Measurements from ENCODE around the gene PSMD8. TPM values are rescaled to one million over a fixed set of nuclear protein-coding genes. Genes with fewer than 3 reads are reported as not detected.

PSMD8 gene
- total RNA-seq, 1 experiment from 2014 or later, result 195 TPM

- Histone ChIP-seq H2AFZ (ENCODE audit: low read depth, low read length, poor library complexity, severe bottlenecking) (no peak overlapping the region), H4K20me1 (ENCODE audit: insufficient read depth) (no peaks in the 10 kb centered on the region), H3K4me3 (replicated peaks in 1 of 2; ENCODE audit: low read depth in 1 of 2, low read length in 2 of 2) (no peak overlapping the region), H3K36me3 (ENCODE audit: control insufficient read depth in 1 of 2, insufficient read depth in 2 of 2, low read length in 2 of 2) (no peaks in the 10 kb centered on the region), H3K9me2 (ENCODE audit: insufficient read depth) (no peaks in the 10 kb centered on the region), H3K9ac (ENCODE audit: low read length) (no peak overlapping the region), H3K4me1 (ENCODE audit: control insufficient read depth in 1 of 2, insufficient read depth in 2 of 2, low read length in 2 of 2) (peaks cover 0 to 11% of the 10 kb centered on the region in 2 experiments; a peak in 2 of 4 replicates), H3K79me2 (ENCODE audit: insufficient read depth, low read length) (no peaks in the 10 kb centered on the region), H3K27ac (ENCODE audit: low read depth, low read length) (no peak overlapping the region), H3K27me3 (ENCODE audit: insufficient read depth, low read length) (no peaks in the 10 kb centered on the region), H3K4me2 (ENCODE audit: low read length) (no peak overlapping the region), H3K9me3 (ENCODE audit: control insufficient read depth in 1 of 2, insufficient read depth in 1 of 2, low read depth in 1 of 2, low read length in 2 of 2) (no peaks in the 10 kb centered on the region)
- POLR2A ChIA-PET, result interaction anchor here (1.3 kb wide), 1 partner anchor 27 kb away, joined by 3 read pairs; the partner anchor contains the start of gene FAM98C
- TF ChIP-seq ZBTB33 (IDR thresholded peaks at IDR 0.05; ENCODE audit: extremely low read depth, insufficient replicate concordance, low read length) (no peak), EZH2phosphoT487 (IDR thresholded peaks at IDR 0.05; ENCODE audit: borderline replicate concordance) (no peak), JUND (IDR thresholded peaks at IDR 0.05) (no peak), RAD21 (IDR thresholded peaks at IDR 0.05; ENCODE audit: low read depth) (no peak), SIN3A (IDR thresholded peaks at IDR 0.05; ENCODE audit: low read depth) (no peak), REST (IDR thresholded peaks at IDR 0.05; ENCODE audit: low read depth) (no peak), MAX (IDR thresholded peaks at IDR 0.05) (no peak), FOSL1 (IDR thresholded peaks at IDR 0.05; ENCODE audit: low read depth) (no peak), CEBPB (IDR thresholded peaks at IDR 0.05; ENCODE audit: low read depth) (no peak), POLR2A (IDR thresholded peaks at IDR 0.05; ENCODE audit: borderline replicate concordance, extremely low read depth, insufficient read depth, insufficient read length) (no peak), ELF1 (IDR thresholded peaks at IDR 0.05; ENCODE audit: borderline replicate concordance, low read depth) (no peak), CBX3 (IDR thresholded peaks at IDR 0.05; ENCODE audit: low read depth) (no peak), CTCF (IDR thresholded peaks at IDR 0.05 in 2 of 3, conservative IDR thresholded peaks at IDR 0.05 in 1 of 3; ENCODE audit: borderline replicate concordance in 1 of 3, insufficient read depth in 1 of 3, low read depth in 2 of 3, low read length in 2 of 3) (no peak), ZFX (IDR thresholded peaks at IDR 0.05) (no peak), SP1 (IDR thresholded peaks at IDR 0.05; ENCODE audit: low read depth) (no peak)
- no peak for DNase-seq (ENCODE audit: low read depth, low spot score)
- ATAC-seq, result no peak
- intact Hi-C loops (cut with micrococcal nuclease), result no loop called here
- RAD21 ChIA-PET (ENCODE audit: low non-redundant PET in 1 of 2, low total read pairs in 2 of 2, uncharacterized antibody in 2 of 2, unreplicated experiment in 2 of 2), result interaction anchor here in 1 of 2 experiments (0.5 kb wide), 1 partner anchor 183 kb away, joined by 3 read pairs; no protein-coding TSS in a partner anchor
- CTCF ChIA-PET, result interaction anchor here (1.7 kb wide), 1 partner anchor 27 kb away, joined by 6 read pairs; the partner anchor contains the start of gene FAM98C
- no TSS peak for BruUV-seq (replicated peaks)
Observed at GRCh38 chr19:38429055-38429810, 54.9 kb downstream of the PSMD8 start.
